Stimulated activated effector memory CD8-positive, alpha-beta T cell treated with anti-CD3 and anti-CD28 coated beads, Interleukin-12 subunit alpha, Interleukin-12 subunit beta, amount 100 ng/mL, for 72 hours (primary cell): Measurements from ENCODE around the gene COL27A1.

Experiments used
- ATAC-seq: fragments of 150-1000 bp; cut with Tn5 transposase; 2 replicates; pipeline ENCODE4 v1.10.0; 2021
- DNase-seq, 2 donors: peaks; one replicate each; pipeline ENCODE4 v3.0.0; 2021 to 2022; ENCODE audit warnings: low spot score in 2 of 2
- H3K27ac Mint-ChIP-seq: one replicate; pipeline ENCODE4 v1.8.0; 2022; ENCODE audit warnings: mild to moderate bottlenecking, mixed read lengths
- H3K36me3 Mint-ChIP-seq: one replicate; pipeline ENCODE4 v1.8.0; 2022; ENCODE audit warnings: mild to moderate bottlenecking, mixed read lengths
- H3K4me1 Mint-ChIP-seq: one replicate; pipeline ENCODE4 v1.8.0; 2022; ENCODE audit warnings: mixed read lengths
- H3K4me3 Mint-ChIP-seq: one replicate; pipeline ENCODE4 v1.8.0; 2022; ENCODE audit warnings: mild to moderate bottlenecking, mixed read lengths
- H3K9me3 Mint-ChIP-seq: one replicate; pipeline ENCODE4 v1.8.0; 2022; ENCODE audit warnings: mixed read lengths

The COL27A1 gene

DNA sequence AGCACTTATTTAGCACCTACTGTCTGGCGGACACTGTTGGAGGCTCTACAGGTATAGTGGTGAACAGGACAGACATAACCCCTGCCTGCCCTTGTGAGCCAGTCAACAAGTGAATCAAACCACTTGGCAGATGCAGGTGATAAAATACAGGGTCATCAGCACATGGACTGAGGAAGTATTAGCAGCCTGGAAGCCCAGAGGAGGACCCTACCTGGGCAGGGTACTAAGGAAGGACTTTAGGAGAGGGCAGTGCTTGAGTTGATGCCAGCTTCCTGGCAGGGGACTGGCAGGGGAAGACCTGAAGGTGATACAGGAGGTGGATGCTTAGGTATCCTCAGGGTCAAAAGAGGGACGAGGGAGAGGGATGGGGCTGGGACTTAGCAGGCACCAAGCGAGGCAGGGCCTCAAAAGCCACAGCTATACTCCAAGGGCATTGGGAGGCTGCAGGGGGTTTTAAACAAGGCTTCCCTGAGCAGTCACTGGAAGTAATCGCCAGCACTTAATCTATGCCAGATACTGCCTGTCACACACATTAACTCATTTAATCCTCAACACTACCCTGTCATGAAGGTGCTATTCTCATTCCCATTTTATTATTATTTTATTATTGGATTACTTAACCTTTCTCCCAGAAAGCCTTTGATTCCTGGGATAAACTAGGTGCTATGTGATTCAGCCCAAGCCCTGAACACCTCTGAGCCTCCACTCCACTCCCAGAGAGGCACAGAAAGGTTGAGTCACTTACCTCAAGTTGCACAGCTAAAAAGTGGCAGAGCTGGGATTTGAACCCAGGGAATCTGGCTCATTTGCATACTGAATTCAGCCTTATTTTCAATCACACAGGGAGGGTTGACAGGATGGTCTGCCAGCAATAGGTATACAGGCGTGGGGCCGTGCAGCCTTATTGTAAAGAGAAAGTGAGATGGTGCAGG, 103.8 kb downstream of the COL27A1 start:
- ATAC-seq, result no peak
- Mint-ChIP-seq H3K4me1 (no peaks in the 10 kb centered on the region), H3K9me3 (no peaks in the 10 kb centered on the region), H3K27ac (no peak overlapping the region), H3K36me3 (no peaks in the 10 kb centered on the region), H3K4me3 (no peak overlapping the region)
- no peak for DNase-seq

DNA sequence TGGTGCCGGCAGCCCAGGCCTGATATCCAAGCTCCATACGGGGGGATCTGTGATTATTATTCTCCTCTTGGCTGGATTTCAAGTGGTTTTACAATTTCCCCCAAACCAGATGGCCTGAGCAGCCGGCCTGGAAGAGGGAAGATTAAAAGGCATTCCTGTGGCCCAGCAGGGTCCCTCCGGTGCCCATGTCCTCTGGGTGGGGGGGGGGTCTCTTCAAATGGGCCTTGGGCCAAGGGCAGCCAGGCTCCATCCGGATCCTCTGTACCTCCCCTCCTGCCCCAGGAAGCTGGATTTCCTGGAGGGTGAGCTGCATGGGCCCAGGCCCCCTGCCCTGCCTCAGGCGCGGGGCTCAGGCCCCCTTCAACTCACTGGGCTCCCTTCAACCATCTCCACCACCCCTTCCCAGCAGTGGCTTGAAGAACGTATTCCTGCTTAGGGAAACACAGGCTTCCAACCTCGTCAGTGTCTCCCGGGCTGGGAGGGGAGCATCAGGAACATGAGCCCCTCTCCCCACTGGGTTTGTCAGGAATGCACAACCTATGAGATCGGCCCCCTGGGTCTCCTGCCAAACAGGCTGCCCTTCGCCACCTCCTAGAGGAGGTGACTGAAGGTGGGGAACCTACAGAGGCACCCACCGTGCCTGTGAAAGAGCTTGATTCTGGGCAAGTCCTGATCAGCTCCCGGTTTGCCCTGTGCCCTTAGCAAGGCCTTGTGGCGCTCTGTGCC, 104.6 kb downstream of the COL27A1 start:
- no peak for ATAC-seq
- no peak overlapping the region for H3K27ac Mint-ChIP-seq
- no peaks in the 10 kb centered on the region for H3K4me1 Mint-ChIP-seq
- no peaks in the 10 kb centered on the region for H3K36me3 Mint-ChIP-seq
- no peaks in the 10 kb centered on the region for H3K9me3 Mint-ChIP-seq
- H3K4me3 Mint-ChIP-seq, result no peak overlapping the region
- no peak for DNase-seq

DNA sequence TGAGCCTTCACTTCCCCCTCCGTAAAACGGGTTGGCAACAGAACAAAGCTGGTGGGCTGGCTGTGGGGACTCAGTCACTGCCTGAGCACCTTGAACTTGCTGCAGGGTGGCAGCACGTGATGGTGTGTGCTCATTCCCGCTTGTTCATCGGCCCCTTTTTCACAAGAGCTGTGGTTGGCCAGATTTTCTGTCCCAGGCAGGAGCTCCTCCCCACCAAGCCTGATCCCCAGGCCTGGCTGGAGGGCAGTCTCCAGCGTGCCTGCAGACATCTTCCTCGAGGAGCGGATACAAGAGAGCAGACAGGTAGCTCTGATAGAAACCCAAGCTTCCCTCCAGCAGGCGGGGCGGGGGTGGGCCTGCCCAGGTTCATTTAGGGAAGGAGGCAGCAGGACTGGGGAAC, 105.7 kb downstream of the COL27A1 start:
- Mint-ChIP-seq H3K4me1 (no peaks in the 10 kb centered on the region), H3K9me3 (no peaks in the 10 kb centered on the region), H3K4me3 (no peak overlapping the region), H3K36me3 (no peaks in the 10 kb centered on the region), H3K27ac (no peak overlapping the region)
- no peak for ATAC-seq
- DNase-seq, result no peak

DNA sequence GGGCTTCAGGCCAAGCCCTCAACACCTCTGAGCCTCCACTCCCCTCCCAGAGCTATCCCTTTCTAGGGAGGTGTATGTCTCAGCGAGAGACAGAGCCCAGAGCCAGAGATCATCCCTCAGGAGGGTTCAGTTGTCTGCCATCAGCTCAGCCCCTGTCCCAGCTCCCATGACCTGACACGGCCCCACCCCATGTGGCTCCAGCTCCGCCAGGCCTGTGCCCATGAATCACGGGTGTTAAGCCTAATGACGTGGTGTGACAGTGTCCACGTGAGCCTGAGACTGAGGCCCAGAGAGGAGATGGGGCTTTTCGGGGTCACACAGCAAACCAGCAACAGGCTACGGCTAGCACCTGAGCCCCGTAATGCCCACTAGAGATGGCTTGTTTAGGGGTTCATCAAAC, 106.7 kb downstream of the COL27A1 start:
- Mint-ChIP-seq H3K4me3 (no peak overlapping the region), H3K36me3 (no peaks in the 10 kb centered on the region), H3K4me1 (no peaks in the 10 kb centered on the region), H3K27ac (no peak overlapping the region), H3K9me3 (no peaks in the 10 kb centered on the region)
- DNase-seq, result no peak
- no peak for ATAC-seq

DNA sequence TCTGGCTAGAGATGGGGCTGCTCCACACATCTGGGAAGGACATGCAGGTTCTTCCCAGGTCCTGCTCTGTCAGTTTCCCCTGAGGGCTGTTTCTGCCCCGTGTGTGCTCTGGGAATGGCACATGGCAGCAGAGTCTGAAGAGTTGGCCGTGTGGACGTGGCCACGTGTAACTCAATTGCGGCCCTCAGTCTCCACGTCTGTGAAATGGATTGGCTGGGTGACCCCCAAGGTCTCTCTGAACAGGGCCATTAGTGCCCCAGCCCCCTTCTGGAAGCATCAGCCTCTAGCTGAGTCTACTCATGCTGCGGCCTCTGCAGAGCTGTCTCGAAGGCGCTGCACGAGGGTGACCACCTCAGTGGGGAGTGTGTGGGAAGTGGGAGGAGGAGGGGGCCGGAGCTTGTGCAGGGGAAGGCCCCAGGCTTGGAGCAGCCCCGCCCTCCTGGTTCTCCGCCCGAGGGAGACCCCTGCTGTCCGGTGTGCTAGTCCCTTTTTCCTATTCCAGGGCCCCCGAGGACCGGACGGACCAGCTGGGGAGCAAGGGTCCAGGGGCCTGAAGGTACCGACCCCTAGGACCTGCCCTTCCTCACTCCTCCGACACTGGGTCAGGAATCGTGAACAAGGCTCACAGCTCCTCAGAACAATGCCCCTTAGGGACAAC, 108.6 kb downstream of the COL27A1 start:
- no peak for ATAC-seq
- Mint-ChIP-seq H3K4me3 (no peak overlapping the region), H3K36me3 (no peaks in the 10 kb centered on the region), H3K4me1 (no peaks in the 10 kb centered on the region), H3K9me3 (no peaks in the 10 kb centered on the region), H3K27ac (no peak overlapping the region)
- no peak for DNase-seq

DNA sequence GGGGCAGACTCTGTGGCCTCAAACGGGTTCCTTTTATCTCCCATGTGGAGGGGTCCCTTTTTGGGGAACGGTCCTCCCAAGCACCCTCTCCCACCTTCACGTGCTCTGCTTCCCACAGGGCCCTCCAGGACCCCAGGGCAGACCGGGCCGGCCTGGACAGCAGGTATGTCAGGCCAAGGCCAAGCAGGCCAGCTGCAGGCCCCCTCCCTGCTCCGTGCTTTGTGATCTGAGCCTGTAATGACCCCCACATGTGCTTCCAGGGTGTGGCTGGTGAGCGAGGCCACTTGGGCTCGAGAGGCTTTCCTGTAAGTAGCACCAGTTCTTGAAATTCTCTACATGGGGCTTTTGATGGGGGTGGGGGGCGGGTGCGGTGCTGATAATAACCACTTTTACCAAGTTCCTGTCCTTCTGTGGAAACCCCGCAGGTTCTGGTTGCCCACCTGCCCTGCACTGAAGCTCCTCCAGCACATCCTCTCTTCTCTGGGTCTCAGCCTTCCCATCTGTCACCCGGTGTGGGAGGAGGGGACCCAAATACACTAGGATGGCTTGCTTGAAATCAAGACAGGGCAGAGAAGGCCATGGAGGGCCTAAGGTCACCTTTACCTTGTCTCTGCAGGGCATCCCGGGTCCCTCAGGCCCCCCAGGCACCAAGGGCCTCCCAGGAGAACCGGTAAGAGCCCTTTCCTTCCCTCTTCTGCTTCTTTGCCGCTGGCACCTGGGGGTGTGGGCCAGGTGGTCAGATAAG, 109.6 kb downstream of the COL27A1 start:
- Mint-ChIP-seq H3K9me3 (no peaks in the 10 kb centered on the region), H3K27ac (no peak overlapping the region), H3K4me1 (no peaks in the 10 kb centered on the region), H3K4me3 (no peak overlapping the region), H3K36me3 (no peaks in the 10 kb centered on the region)
- DNase-seq, result no peak
- ATAC-seq, result no peak

DNA sequence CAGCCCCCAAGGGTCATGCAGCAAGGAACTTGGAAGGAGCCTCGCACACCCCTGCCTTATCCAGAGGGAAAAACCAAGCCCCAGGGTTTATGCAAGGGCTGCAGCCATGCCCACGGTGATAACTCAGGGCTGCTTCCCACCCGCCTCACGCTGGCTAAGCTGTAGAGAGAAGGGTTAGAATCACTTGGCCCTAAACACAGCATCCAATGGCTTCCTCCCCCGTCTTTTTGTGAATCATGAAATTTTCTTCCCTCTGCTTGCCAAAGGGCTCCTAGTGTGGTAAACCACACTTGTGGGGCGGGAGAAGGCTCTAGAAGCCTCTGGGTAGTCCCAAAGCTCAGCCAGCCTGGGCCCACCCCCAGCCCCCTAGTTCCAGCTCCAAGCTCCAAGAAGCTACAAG, 111.6 kb downstream of the COL27A1 start:
- Mint-ChIP-seq H3K4me1 (no peaks in the 10 kb centered on the region), H3K4me3 (no peak overlapping the region), H3K9me3 (no peaks in the 10 kb centered on the region), H3K36me3 (no peaks in the 10 kb centered on the region), H3K27ac (no peak overlapping the region)
- DNase-seq (no peak), ATAC-seq (no peak)

DNA sequence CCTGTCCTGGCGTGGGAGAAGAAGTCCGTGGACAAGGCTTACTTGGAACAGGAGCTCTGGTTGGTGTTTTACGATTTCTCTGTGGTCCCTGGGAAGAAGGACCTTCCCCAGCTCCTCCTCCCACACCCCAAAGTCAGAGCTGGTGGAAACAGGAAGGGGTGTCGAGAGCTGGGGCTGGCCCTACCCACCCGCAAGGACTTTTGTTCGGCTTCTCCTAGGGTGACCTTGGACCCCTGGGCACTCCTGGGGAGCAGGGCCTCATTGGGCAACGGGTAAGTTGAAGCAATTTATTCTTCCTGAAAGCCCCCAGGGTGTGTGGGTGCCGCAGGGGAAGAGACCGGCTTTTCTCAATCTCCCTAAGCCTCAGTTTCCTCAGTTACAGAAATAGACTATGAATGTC, 113.7 kb downstream of the COL27A1 start:
- no peak for ATAC-seq
- H3K4me3 Mint-ChIP-seq, result no peak overlapping the region
- no peaks in the 10 kb centered on the region for H3K36me3 Mint-ChIP-seq
- H3K27ac Mint-ChIP-seq, result no peak overlapping the region
- no peaks in the 10 kb centered on the region for H3K4me1 Mint-ChIP-seq
- no peaks in the 10 kb centered on the region for H3K9me3 Mint-ChIP-seq
- DNase-seq, result no peak

DNA sequence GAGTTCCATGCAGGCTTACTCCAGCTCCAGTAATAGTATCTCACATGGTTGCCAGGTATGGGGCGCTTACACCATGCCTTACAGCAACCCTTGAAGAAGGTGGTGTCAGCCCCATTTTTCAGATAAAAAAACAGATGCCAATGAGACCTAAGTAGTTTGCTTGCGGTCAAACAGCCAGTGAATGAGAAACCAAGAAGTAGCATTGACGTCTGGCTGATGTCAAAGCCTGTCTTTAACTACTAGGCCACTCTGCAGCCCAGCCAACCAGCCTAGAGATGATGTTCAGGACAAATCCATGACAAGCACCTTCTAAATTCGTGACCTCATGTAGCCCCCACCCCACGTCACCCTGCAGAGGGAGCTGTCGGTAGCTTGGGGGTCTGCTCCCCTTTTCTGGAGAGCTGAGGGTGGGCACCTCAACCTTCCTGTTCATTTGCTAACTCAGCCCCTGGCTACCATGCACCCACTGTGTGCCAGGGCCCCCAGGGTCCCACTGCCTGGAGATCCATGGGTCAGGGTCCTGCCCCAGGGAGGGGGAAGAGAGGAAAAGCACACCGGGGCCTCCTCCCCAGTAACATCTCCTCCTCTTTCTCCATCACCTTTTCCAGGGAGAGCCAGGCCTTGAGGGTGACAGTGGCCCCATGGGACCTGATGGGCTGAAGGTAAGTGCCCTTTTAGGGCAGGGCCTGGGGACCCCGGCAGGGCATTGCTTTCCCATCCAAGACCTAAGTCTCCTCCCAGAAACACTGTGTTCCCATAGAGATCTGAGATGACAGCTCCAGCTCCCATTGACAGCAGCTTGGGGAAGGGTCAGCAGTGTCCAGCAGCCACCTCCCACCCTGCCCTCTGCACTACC, 115.0 kb downstream of the COL27A1 start:
- H3K4me1 Mint-ChIP-seq, result no peaks in the 10 kb centered on the region
- no peak for ATAC-seq

DNA sequence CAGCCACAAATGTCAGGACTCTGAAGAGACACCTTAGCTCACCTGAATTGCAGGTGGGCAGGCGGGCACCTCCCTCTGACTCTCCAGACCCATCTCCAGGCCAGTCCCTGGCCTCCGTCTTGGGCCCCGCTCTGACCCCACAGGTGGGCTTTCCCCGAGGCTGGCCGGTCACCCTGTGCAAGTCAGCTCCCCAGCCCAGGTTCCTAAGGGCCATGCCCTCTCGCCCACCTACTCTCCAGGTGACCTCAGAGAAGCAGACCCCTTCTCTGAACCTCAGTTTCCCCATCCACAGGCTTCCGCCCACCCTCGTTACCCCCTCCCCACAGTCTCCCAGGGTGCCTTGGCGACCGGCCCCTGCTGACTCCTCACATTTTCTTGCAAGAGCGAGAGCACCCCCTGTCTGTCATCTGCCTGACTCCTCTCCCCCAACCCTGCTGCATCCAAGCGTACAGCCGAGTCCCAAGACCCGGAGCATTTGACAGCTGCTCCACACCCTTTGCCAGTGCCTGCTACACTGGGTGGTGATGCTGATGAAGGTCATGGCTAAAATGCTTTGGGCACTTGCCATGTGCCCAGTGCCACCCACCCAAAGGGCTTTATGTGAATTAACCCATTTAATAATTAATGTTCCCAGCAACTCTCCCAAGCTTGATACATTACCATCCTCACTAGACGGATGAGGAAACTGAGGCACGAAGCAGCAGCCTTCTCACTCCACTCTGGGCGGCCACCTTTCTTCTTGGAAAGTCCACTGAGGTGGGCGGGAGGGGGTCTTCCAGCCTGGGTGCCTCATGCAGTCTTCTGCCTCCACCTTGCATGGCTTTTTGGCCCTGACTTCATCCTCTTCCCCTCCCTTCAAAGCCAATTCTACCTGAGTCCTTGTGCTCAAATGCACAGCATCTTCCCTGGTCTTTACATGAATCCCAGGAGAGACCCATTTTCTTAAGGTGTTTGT, 116.5 kb downstream of the COL27A1 start:
- no peak overlapping the region for H3K27ac Mint-ChIP-seq
- no peaks in the 10 kb centered on the region for H3K9me3 Mint-ChIP-seq
- DNase-seq (peak in 1 of 2 donors; percentile 61), ATAC-seq (peak; percentile 31)
- H3K4me1 Mint-ChIP-seq, result no peaks in the 10 kb centered on the region
- H3K4me3 Mint-ChIP-seq, result no peak overlapping the region
- H3K36me3 Mint-ChIP-seq, result no peaks in the 10 kb centered on the region

More for the DNA sequence above, 115.0 kb downstream of the COL27A1 start:
- no peaks in the 10 kb centered on the region for H3K9me3 Mint-ChIP-seq
- DNase-seq, result no peak
- H3K27ac Mint-ChIP-seq, result no peak overlapping the region
- no peak overlapping the region for H3K4me3 Mint-ChIP-seq
- no peaks in the 10 kb centered on the region for H3K36me3 Mint-ChIP-seq

DNA sequence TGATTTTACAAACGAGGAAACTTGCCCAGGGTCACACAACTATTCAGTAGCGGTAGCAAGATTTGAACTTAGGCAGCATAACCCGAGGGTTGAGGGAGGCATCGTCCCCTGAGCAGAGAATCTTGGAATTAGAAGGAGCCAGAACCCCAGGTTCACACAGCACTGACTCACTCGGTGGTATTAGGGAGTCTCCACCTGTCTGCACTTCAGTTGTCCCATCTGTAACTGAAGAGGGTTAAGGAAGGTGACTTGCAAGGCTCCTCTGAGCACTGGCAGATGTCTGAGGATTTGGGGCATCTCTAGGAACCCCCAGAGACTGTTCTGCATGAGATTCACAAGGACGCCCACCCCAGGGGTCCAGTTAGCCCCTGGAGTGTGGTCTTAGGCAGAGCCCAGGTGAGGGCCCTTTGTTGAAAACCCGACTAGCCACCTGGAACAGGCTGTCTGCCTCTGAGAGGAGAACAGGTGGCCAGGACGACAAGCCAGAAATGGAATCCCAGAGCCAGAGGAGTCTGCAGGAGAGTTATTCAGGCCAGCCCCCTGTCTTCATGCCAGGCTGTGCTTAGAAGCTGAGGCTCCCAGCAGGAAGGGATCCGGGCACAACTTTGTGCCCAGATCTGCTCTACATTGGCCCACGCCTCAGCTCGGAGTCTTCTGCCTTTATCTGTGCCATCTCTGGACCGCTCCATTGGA, 117.5 kb downstream of the COL27A1 start:
- ATAC-seq (no peak), DNase-seq (no peak)

DNA sequence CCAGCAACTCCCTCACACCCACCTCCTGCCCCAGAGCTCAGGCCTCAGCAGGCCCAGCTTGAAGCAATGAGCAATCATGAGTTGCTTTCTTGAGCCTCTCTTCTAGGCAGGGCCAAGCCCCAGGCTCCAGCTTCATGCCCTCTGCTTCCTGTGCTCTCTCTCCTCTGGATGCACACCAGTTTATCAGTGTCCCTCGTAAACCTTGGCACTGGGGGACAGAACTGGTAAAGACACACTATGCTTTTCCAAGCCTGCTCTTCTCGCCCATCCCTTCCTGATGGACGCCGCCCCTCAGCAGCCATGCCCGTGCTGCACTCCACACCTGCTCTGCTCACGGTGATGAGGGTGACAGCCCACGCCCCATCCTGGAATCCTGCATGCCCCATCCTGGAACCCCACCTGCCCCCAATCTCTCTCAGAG, 118.1 kb downstream of the COL27A1 start:
- no peak for DNase-seq
- Mint-ChIP-seq H3K4me1 (no peaks in the 10 kb centered on the region), H3K36me3 (no peaks in the 10 kb centered on the region), H3K27ac (no peak overlapping the region), H3K4me3 (no peak overlapping the region), H3K9me3 (peaks cover 3% of the 10 kb centered on the region)
- no peak for ATAC-seq

More for the DNA sequence above, 117.5 kb downstream of the COL27A1 start:
- no peaks in the 10 kb centered on the region for H3K4me1 Mint-ChIP-seq
- peaks cover under 1% of the 10 kb centered on the region for H3K9me3 Mint-ChIP-seq
- H3K4me3 Mint-ChIP-seq, result no peak overlapping the region
- H3K27ac Mint-ChIP-seq, result no peak overlapping the region
- no peaks in the 10 kb centered on the region for H3K36me3 Mint-ChIP-seq

DNA sequence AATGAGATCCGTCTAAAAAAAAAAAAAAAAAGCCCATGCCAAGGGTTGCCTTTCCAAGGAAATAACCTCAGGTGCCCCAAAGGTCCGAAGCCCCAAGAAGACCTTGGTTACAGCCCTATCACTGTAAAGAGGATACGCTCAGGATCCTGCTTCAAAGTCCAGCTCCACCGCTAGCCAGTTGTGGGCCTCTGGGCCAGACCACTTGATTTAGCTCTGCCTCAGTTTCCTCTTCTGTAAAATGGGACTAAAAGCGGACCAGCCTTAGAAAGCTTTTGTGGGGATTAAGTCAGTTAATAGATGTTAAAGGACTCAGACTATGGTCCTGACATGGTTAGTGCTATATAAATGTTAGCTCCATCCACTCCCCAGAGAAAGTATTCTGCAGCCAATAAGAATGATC, 118.9 kb downstream of the COL27A1 start:
- Mint-ChIP-seq H3K27ac (no peak overlapping the region), H3K36me3 (no peaks in the 10 kb centered on the region), H3K9me3 (peaks cover 3% of the 10 kb centered on the region), H3K4me1 (no peaks in the 10 kb centered on the region), H3K4me3 (no peak overlapping the region)
- no peak for DNase-seq
- no peak for ATAC-seq
